Fibroblast of skin of right quadriceps (primary cell): Measurements from ENCODE around the gene CLDN18.

Experiments
- DNase-seq: peaks from one replicate; pipeline ENCODE4 v3.0.0-alpha.2; 2013

The CLDN18 gene

DNA sequence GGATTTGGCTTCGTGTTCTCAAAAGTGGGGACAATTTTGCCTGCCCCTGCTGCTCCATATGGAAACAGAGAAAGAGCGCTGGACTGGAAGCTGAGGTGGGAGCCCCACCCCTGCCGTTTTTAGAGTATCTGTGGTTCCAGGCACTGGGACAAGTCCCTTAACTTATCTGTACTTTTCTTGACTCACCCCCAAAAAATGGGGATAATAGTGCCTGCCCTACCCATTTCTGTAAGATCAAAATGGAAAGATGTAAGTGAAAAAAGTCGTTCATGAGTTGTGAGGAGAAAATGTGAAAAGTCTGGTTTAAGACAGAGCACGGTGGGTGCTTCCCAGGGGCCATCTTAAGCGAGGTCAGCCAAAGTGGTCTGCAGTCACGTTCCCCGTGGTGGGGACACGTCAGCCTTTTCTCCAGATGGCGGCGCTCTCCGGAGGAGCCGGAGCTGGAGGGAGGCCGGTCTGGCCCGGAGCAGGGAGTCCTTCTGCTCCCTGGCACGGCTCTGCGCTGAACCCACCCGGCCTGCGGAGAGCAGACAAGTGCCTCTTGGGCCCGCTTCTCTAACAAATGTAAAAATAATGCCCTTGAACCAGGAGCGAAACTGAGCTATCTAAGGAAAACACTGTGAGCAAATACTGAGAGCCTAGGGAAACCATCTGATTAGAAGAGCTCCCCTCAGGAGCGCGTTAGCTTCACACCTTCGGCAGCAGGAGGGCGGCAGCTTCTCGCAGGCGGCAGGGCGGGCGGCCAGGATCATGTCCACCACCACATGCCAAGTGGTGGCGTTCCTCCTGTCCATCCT, at the start of gene CLDN18:
CLDN18 (plus strand) TSS at position 690 of the 797 bp plus-strand sequence; CDS start at position 751, 61 bp downstream.
- DNase-seq: no peak

DNA sequence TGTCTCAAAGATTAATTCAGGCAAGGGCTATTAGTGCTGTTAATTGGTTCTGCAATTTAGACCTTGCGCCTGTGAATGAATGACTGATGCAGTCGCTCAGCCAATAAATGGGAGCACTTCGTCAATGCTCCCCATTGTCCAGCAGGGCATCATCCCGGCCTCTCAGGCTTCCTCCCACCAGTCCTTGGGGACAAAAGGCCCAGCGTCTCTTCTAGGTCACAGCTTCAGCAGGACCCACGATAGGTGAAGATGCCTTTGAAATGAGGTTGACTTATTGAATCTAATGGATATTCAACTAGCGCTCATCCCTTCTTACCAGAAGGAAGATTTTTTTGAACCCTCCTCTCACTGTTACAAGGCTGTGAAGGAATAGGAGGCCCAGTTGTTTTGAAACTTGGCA, 47.7 kb upstream of the CLDN18 start:
- DNase-seq: no peak

DNA sequence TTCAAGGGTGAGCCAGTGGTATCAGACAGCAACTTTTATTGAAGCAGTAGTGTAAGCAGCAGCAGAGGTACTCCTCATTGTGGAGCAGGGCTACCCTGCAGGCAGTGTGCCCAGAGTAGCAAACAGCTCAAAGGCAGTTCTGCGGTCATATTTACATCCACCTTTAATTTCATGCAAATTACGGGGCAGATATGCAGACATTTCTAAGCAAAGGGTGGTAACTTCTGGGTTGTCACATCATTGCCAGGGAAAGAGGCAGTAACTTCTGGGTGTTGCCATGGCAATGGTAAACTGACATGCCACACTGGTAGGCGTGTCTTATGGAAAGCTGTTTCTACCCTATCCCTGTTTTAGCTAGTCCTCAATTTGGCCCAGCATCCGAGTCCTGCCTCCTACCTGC, 46.5 kb upstream of the CLDN18 start:
- no peak for DNase-seq

DNA sequence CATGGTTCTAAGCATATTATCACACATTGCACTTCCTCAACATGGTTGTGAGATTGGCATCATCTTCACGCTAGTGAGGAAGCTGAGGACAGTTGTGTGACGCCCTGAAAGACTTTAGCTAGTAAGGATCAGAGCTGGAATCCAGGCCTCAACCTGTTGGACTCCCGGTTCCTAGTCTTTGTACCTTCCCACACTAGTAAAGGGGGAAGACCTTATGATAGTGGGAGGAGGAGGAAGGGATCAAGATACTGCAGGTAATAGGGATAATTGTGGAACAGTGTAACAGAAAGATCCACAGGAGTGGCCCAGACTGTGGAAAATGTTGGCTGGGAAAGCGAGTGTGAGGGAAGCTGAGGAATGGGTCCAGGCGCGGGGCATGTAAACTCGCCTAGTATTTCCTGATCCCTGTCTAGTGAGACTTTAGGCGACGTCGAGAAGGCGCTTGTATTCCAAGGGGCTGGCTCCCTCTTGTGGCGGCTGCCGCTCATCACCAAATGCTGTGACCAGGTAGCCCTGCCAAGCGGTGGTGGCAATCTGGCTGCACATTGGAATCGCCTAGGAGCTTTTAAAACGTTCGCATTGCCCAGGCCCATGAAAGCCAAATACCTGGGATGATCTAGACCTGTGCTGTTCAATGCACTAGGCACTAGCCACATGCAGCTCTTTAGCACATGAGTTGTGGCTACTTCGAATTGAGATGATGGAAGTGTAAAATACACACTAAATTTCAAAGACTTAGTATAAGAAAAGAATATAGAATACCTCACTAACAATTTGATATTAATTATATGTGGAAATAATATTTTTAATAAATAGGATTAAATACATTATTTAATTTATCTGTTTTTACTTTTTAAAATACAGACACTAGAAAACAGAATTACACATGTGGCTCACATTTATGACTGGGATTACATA, 38.8 kb upstream of the CLDN18 start:
- DNase-seq: peak; percentile 48

DNA sequence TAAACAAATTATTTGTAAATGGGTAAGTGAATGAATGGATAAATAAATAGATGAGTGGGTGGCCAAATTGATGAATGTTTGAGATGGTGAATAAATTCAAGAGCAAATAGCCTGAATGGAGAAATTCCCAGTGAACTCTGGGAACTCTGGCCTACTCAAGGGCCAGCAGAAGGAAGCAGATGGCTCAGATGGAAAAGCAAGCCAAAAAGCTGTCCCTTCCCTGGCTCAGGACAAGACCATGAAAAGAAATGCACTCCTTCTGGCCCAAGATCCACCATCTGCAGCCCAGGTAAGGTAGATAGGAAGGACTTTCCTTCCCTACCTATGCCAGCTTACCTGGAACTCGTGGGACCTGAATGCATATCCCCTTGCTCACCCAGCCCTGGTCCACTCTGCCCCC, 37.6 kb upstream of the CLDN18 start:
- DNase-seq: no peak

DNA sequence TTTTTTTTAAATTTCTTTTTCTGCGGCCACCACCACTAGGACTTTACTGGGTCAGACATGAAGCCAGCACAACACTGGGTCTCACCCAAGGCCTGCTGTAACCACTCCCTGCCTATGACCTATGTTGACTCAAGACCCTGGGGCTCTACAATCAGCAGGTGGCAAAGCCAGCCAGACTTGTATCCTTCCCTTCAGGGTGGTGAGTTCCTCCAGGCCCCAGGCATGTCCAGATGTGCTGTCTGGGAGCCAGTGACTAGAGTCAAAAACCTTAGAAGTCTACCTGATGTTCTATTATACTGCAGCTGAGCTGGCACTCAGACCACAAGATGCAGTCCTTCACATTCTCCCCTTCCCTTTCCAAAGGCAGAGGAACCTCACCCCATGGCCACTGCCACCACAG, 31.6 kb upstream of the CLDN18 start:
- DNase-seq: no peak

DNA sequence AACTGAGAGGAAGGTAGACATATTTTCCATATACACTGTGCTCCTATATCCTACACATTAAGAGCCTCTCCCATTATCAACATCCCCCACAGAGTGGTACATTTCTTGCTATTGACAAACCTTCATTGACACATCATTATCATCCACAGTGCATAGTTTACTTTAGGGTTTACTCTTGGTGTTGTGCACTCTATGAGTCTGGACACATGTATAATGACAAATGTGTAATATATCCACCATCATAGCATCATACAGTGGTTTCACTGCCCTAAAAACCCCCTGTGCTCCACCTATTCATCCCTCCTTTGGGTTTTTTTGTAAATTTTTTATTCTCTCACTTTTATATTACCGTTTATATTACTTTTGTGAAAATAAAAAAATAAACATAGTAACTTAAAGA, 22.2 kb upstream of the CLDN18 start:
- DNase-seq: no peak

DNA sequence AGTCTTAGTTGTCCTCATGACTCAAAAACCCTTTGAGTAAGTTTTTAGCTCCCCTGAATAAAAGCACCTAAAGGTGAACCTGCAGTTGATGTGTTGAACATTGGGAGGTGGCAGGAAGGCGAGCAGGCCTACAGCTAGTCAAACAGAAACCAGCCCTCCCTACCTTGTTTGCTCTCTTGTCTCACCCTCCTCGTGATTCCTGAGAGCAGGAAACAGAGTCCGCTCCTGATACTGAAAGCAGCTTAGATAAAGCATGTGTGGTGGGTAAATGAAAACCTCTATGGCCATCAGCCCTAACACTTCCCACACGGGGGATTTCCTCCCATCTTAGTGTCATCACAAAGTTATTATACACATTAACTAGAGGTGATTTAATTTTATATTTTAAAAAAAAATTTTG, 21.8 kb upstream of the CLDN18 start:
- DNase-seq: no peak

DNA sequence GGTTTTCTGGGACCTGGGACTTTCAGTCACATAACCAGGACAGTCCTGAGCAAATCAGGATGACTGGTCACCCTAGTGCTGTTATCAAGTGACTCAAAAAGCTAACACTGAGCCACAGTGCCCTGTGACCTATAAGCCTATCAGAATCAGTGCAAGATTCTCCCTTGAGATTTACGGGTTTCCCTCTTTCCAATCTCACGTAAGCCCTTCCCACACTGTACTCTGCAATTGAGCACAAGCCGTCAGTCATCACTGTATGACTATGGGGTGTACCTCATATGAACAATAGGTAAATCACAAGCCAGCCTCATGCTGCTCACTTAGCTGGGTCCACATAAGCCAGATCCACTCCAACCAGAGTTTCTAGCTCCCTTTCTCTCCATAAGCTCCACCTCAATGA, 21.0 kb upstream of the CLDN18 start:
- no peak for DNase-seq

DNA sequence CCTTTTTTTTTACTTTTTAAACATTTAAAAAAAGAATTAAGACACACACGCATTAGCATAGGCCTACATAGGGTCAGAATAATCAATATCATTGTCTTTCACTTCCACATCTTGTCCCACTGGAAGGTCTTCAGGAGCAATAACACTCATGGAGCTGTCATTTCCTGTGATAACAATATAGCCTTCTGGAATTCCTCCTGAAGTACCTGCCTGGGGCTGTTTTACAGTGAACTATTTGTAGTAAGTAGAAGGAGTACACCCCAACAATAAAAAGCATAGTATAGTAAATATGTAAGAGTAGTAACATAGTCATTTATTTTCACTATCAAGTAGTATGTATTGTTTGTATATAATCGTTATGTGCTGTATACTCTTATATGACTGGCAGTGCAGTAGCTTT, 19.5 kb upstream of the CLDN18 start:
- no peak for DNase-seq

DNA sequence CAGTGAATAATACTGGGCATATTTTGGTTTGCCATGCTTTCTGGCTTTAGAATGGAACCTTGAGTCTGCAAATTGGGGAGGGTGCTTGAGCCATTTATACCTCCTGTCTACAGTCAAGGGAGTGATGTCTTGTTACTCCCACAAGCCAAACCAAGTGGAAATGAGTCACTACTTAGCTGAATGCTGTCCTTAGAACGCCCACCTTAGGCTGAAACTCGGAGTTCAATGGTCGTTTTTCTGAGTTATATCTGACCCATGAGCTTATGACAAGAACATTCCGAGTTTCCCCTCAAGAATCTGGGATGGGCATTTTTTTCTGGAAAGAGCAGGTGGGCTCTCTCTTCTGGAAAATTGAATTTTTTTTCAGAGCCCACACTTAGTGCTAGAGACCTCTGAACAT, 17.4 kb upstream of the CLDN18 start:
- DNase-seq: no peak

DNA sequence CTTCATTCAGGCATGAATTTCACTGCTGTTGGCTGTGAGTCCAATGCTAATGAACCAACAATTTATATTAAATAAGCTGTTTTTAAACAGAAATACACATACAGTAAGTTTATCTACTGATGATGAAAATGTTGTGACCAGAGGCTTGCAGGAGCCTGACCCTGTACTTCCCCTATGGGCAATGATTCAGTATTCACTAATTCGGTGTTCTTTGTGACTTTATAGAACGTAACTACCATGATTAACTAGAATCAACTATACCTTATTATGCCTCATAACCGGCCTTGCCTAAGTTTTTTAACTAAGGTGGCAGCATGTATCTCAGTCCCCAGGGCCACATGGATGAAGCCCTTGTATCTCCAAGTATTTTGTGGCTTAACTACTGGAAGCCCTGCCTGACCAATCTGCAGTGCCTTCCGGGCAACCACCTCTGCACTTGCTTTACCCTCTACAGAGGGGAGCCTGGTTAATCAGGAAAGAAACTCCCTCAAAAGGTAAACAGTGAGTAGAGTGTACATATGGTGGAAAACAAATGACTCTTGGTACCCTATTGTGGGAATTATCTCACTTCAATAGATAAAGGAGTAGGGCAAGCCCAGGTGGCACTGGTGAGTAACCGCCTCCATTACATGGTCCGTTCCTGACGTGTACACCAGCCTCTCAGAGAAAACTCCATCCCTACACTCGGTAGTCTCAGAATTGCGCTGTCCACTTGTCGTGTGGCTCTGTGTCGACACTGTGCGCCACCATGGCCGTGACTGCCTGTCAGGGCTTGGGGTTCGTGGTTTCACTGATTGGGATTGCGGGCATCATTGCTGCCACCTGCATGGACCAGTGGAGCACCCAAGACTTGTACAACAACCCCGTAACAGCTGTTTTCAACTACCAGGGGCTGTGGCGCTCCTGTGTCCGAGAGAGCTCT, 11.6 kb upstream of the CLDN18 start:
- no peak for DNase-seq

DNA sequence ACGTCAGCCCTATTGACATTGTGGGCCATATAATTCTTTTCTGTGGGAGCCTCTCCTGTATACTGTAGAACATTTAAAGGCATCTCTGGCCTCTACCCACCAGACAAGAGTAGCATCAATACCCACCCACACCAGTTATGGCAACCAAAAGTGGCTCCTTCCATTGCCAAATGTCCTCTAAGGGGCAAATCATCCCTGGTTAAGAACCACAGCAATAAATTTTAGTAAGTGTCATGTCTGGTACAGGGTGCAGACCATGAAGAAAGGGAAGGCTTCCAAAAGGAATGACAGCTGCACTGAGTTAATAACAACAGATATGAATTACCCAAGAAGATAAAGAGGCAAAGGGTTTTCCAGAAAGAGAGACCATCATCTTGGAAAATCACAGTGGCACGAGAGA, 6.9 kb upstream of the CLDN18 start:
- DNase-seq: no peak

DNA sequence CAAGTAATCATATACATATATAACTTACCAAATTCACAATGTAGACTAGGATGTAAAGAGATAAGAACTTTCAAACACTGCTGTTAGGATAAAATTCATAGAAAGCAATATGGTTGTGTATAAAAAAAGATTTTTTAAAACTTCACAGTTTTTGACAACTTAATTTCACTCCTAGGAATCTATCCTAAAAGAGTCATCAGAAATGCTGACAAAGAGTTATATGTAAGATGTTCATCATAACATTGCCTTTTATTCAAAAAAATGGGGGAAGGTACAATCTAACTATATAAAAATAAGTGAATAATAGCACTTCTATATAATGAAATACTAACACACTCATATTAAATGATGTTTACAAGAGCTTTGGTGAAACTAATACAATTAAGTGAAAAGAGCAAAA, 4.3 kb upstream of the CLDN18 start:
- DNase-seq: no peak

DNA sequence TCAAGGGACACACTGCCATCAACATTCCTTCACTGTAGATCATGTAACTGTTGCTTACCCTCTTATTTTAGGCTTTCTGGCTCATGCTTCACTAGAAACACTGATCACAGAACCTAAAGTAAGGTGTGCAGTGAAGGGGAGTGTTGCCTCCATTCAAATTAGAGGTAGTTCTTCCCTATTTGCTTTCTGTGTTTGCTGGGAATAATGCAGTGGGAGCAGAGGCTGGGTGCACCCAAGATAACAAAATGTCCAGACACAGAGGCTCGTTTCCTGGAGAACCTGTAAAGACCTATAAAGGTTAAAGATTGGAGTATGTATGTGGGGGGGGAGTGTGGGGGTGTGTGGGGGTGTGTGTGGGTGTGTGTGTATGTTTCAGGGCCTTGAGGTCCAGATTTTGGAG, 2.1 kb upstream of the CLDN18 start:
- no peak for DNase-seq

DNA sequence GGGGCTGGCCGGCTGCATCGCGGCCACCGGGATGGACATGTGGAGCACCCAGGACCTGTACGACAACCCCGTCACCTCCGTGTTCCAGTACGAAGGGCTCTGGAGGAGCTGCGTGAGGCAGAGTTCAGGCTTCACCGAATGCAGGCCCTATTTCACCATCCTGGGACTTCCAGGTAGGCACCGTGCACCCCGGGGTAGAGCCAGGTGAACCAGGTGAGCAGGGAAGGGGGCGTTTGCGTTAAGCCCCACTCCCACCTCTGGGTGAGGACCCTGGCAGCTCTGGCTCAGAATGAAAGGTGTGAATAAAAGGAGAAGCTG, 267 bp downstream of the CLDN18 start:
- DNase-seq: no peak

DNA sequence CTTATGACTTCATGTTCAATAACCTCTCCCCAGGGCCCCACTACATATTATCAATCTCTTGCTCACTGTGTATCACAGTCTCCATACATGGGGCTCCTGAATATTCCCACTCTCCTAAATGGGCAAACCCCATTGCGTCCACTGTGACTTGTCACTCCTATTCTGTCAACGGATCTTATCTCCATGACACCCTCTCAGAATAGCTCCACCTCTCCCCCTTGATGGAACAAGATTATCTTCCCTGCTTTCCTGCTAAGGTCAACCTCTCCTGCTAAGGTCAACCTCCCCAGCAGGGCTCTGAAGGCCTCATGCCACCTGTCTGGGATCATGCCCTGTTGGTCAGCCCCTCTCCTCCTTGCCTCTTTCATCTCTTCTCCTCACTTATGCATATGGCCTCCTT, 1.8 kb downstream of the CLDN18 start:
- no peak for DNase-seq

DNA sequence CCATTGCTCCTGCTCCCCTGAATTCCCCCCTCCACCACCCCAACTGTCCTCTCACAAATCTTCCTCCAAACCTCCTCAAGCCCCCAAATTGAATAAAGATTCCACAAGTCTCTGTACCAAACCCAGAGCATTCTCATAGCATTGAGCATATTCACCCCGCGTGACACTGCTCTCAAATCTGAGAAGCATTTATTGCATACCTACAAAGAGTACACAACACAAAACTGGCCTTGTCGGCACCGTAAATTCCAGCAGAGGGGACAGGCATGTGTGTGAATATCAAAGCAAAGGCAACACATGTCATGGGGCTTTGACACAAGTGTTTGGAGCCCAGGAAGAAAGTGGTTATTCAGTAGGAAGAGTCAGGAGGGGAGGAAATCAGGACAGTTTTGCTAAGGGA, 2.6 kb downstream of the CLDN18 start:
- no peak for DNase-seq

DNA sequence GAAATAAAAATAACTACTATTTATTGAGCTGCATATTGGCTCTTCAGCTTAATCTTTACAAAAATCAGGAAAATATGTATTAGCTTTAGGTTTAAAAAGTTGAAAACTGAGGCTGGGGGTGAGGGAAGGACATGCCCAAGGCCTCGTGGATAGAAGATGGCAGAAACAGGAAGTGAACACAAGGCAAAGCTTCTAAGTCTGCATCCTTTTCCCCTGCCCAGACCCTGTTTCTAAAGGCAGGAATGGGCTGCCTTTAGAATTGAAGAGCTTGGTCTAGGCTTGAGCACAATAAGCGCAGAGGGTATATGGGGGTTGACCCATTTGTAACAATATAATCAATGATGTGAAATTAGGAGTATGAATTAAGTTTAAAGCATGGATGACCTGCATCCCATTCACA, 6.1 kb downstream of the CLDN18 start:
- no peak for DNase-seq

DNA sequence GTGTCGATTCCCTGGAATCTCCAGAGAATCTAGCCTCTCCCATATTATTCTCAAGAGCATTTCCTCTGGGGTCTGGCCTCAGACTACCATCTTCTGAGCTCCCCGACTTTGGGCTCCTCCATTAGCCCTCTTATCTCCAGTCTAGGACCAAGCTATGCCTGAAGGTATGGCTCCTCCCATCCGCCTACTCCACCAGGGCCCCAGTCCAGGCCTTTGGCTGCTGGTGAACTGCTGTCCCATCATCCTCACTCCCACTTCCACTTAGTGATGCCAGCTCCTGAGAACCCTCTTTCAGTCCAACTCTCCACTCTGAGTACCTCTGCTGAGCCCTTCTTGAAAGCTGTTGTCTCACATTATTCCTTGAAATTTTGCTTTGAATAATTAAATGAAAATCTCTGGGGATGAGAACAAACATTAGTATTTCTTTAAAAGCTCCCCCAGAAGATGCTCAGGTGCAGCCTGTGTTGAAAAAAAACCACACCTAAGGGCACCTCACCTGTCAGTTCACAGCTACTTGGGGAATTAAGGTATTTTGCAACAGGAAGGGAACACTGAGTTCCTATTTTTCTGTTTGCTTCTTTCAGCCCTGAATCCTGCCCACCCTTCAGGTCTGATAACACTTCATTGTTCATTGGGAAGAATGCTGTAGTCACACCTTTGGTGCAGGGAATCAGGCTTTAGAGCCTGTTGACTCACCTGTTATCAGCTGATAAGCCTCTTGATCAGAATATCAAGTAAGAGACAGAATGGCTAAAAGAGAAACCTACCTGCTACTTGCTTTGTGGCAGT, 9.5 kb downstream of the CLDN18 start:
- DNase-seq: no peak

DNA sequence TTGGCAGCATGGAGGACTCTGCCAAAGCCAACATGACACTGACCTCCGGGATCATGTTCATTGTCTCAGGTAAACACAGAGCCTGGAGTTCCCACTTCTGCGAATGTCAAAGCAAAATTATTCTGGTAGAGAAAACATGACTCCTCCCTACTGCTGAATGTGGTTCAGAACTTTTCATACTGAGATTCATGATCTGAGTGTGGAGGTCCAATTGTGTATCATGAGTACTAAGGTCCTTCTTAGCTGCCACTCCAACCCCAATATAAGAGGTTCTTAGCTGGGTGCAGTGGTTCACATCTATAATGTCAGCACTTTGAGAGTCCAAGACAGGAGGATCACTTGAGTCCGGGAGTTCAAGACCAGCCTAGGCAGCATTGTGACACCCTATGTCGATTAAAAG, 13.8 kb downstream of the CLDN18 start:
- no peak for DNase-seq

DNA sequence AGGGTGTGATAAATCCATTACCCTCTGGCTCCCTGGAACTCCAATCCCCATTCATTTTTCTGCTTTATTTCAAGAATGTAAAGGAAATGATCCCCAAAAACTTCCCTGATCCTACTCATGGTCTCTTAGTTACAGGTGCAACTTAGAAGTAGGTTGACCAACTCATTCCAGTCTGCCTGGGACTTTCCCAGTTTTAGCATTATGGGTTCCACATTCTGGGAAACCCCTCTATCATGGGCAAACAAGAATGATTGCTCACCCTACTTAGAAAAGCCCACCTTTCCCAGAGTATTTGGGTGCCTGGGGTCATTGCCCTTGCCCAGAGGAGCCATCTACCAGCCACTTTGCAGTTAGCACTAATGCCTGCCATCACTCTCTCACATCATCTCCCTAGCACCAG, 15.6 kb downstream of the CLDN18 start:
- no peak for DNase-seq

DNA sequence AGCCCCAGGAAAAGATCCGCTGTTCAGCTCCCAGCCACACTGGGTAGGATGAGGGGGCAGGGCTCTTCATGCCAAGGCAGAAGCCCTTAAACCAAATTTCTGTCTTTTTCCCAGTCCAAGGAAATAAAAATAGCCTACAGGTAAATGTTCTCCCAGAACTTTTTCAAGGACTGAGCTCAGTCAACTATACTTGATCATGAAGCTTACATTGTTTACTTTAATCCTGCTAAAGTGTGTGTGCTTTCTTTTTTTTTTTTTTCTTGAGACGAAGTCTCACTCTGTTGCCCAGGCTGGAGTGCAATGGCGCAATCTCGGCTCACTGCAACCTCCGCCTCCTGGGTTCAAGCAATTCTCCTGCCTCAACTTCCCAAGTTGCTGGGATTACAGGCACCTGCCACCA, 17.9 kb downstream of the CLDN18 start:
- DNase-seq: no peak
